Stimulated activated CD4-positive, alpha-beta T cell treated with anti-CD3 and anti-CD28 coated beads, Interleukin-2, amount 100 ng/mL, for 48 hours (primary cell): Measurements from ENCODE around the gene PRKG1.
"Not testable (repeated sequence)": the region's sequence is repeated elsewhere in the genome, so short reads cannot be mapped to it uniquely, and the experiment has no call there.

Experiments used
- DNase-seq, 2 donors: peaks; one replicate each; pipeline ENCODE4 v3.0.0-alpha.2; 2020

PRKG1 gene

GRCh38 chr10:51342381-51342780, 268.1 kb downstream of the PRKG1 start:
- DNase-seq, result no peak

DNA sequence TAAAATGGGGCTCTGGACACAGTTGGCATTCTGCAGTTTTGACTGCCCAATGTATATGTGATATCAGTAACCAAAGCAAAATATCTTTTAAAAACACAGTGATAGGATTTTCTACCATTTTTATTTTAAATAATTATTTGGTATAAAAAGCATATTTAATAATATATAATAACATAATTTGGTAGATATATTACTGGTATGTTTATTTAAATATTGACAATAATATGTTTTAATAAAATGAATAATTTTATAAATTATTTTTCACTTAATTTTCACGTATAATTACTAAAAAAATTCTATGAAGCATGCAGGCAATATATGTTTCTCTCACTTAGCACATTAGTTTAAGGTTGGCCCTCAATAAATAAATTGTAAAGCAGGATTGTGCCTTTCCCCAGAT, 269.1 kb downstream of the PRKG1 start:
- no peak for DNase-seq

GRCh38 chr10:51344371-51344770, 270.1 kb downstream of the PRKG1 start:
- no peak for DNase-seq

DNA sequence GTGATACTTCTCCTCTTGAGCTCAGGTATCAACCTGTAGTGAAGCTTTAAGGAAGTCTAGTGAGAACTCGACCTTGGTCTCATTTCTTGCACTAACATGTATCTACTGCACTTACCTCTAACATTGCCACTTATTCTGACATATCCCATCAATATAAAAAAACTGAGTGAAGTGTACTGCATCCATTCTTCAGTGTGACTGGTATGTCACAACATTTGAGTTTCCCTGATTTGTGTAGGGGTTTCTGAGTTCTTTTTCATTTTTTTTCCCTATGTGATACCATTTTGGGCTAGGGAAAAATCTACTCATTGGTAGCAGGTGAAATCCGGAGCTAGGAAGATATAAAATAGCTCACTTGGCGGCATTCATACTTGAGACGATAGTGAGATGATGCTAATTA, 274.3 kb downstream of the PRKG1 start:
- DNase-seq, result no peak

- DNase-seq, result no peak
These were observed 282.9 kb downstream of the PRKG1 start for GRCh38 chr10:51357170-51357569.

DNA sequence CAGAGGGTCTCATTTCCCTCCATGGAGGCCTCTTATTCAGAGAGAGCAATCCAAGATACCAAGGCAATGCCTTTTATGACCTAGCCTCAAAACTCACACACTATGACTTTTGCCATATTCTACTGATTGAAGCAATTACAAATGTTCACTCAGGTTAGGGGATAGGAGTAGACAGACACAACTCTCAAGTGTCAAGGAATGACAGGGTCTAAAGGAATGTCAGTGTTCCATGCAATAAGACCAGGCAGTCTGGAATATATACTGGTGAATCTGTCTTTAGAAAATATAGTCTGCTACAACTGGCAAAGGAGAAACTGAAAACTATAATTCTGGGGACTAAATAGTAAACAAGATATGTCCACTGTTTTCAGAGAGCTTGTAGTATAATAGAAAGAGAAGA, 283.9 kb downstream of the PRKG1 start:
- no peak for DNase-seq

GRCh38 chr10:51363415-51363814, 289.1 kb downstream of the PRKG1 start:
- no peak for DNase-seq

DNA sequence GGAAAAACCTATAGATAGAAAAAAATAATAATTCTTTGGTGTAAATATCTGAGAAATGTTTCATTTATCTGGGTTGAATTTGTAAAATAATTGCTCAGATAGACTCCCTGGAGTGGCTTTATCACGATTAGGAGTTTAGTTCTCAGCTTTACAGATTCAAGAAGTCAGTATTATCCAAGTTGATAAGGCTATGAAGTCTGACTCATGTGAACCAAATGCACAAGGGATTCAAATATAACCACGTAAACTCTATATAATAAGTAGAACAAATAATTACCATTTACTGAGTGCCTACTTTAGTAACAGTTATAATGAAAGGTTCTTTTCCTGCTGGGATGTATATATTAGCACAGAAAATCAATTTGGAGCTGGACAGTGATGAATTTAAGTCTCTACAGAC, 290.4 kb downstream of the PRKG1 start:
- no peak for DNase-seq

- no peak for DNase-seq
These were observed 291.8 kb downstream of the PRKG1 start for GRCh38 chr10:51366044-51366443.

DNA sequence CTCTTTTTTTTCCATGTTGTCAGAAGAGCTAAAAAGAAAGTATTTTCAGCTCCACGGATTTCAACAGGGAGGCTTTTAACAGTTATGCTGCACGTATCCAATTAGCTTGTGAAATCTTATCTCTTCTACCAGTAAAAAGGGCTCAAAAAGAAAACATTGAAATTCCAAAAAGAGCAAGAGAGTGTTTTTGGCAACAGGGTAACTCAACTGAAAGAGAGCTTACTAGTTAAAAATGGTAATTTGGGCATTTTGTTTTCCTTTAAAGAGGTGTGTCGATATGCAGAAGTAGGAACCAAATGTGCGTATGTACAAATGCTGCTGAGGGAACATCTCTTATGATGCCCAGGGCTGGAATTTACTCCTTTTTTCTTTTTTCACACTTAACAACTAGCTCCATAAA, 292.8 kb downstream of the PRKG1 start:
- DNase-seq, result no peak

DNA sequence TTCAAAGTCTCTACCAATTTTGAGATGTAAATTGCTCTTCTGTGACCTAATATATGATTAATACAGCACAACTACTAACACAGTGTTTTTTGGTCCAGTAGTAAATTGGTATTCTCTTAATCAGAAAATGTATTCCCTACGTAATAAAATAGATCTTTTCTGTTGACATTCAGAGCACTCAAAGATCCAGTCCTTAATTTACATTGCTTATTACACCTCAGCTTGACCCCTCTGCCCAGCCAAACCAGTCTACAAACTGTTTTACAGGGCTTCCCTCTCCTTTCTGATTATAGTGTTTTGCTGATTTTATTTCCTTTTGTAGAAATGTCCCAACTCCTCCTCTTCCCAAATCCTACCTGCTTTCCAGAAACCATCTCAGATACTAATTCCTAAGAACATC, 293.4 kb downstream of the PRKG1 start:
- DNase-seq, result no peak

GRCh38 chr10:51368943-51369342, 294.7 kb downstream of the PRKG1 start:
- no peak for DNase-seq

DNA sequence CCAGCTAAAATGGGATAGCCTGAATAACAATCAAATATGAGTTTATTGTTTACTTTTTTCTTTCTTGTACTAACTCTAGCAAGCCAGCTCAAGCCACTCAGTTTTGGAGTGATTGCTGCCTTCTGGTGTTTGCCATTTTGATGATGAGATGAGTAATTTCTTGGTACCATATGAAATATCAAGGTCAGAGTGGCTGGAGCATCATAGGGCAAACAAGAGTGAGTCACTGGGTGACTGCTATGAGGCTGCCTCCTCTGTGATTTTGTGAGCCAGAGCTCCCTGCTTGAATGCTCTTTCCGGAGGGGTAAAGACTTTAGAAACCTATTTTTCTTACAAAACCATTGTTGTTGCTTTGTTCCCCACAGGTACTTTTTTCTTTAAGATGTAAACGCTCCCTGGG, 295.6 kb downstream of the PRKG1 start:
- DNase-seq, result no peak

DNA sequence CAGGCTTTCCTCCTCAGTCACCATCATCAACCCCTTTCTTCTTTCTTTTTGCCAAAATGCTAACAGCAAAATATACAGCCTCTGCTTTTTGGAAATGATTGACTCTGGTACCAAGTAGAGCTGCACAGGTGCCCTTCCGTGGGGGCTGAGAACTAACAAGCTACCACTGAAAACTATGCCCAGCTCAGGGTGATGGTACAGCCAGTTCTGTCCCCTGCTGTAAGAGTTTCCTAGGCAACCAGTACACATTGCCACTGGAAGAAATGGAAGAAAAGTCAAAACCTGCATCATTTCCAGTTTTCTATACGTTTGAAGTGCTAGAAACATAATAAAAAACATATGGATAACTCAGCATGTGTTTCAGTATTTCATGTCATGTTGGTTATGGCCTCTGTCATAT, 297.5 kb downstream of the PRKG1 start:
- no peak for DNase-seq

DNA sequence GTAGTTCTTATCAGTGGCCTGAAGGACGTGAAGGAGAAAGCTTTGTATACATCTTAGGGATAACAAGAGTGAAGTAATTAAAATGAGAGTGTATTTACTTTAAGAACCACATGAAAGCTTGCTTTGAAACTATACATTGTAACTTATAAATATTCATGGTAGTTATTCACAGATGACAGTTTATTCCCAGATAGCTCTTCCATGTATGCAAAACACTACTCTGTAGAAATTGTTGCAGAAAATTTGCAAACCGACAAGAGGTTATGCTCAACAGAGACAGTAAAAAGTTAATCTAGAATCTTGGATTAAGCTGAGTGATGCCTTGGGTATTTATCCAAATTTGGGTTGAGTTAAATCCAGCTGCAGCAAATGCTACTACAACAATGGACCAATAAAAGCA, 301.5 kb downstream of the PRKG1 start:
- DNase-seq, result no peak

DNA sequence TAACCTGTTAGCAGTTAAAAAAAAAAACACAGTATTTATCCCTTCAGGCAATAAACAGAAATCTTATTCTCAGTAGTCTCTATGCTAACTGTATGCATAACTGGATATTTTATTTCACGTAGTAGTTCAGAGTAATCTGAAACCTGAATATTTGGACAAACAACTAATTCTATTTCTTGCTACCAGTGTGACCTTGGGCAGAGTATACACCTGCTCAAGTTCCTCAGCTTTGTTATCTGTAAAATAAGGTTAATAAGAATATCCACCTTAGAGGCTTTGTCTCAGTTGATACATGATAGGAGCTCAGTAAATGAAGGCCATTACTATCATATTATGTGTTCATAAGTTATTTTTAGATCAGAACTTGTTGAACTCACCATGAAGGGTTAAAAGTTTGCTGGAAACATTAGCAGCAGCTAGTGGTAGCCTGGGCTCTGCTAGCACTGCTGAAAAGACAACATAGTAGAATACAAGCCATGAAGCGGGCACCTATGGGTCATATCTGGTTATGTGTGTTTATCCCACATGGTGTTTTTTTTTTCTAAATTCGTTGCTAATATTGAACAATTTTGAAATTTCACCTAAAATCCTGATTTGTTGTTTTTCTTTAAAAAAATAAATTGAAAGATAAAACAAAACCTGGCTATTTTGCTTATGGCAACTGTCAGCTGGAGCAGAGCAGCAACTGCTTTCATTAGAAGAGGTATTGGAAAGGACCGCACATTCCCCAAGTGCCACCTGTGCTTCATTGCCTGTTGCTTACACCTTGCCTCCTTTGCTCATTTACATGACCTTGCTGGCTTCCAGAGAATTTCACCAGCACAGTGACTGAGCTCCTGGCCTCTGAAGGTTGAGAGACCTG, 303.0 kb downstream of the PRKG1 start:
- DNase-seq, result no peak

- no peak for DNase-seq
These were observed 303.8 kb downstream of the PRKG1 start for GRCh38 chr10:51377932-51378599.

DNA sequence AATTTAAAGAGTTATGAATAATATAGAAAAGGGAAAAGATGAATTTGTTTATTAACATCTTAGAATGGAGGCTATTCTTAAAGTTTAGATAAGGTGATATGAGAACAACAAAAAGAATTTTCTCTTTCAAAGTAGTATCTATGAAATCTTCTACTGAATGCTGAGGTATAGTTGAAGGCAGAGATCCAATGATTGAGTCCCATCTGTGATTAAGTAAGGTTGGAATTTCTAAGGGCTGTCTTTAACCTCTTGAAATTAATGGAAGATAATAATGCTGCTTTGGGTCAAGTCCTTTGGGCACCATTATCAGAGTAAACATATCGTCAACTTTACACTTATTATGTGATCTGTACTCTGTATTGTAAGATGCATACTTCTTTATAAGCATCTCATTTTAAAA, 307.9 kb downstream of the PRKG1 start:
- DNase-seq, result no peak

DNA sequence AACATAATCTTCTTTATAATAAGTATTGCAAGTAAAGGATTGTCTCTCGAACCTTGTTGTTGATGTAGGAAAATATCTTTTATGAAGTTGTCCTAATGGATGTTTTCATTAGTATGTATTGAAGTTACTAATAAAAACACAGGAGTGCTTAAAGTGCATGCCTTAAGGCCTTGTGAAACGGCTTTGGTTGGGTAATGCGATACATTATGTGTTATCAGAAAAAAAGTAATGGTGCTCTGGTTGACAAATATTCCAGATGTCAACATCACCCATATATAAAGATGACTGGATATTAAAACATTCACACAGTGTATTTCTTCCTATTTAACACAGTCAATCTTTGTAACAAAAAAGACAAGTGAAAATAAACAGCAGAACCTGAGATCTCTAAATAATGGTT, 310.7 kb downstream of the PRKG1 start:
- no peak for DNase-seq

DNA sequence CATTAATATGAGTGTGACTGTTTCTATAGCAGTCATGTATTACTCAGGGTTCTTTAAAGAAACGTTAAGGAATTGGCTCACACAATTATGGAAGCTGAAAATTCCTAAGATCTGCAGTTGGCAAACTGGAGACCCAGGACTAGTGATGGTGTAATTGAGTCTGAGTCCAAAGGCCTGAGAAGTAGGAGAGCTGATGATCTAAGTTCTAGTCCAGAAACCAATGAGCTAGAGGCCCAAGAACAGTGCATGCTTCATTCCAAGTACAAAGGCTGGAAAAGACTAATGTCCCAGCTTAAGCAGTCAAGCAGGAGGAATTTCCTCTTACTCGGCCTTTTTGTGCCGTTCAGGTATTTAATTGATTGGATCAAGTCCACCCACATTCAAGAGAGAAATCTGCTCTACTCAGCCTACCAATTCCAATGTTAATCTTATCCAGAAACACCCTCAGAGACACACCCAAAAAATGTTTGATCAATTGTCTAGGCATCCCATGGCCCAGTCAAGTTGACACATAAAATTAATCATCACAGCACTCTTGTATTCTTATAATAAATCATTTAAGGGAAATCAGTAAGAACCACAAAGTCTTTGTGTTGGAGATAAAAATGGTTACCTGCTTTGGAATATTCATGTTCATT, 312.1 kb downstream of the PRKG1 start:
- no peak for DNase-seq

DNA sequence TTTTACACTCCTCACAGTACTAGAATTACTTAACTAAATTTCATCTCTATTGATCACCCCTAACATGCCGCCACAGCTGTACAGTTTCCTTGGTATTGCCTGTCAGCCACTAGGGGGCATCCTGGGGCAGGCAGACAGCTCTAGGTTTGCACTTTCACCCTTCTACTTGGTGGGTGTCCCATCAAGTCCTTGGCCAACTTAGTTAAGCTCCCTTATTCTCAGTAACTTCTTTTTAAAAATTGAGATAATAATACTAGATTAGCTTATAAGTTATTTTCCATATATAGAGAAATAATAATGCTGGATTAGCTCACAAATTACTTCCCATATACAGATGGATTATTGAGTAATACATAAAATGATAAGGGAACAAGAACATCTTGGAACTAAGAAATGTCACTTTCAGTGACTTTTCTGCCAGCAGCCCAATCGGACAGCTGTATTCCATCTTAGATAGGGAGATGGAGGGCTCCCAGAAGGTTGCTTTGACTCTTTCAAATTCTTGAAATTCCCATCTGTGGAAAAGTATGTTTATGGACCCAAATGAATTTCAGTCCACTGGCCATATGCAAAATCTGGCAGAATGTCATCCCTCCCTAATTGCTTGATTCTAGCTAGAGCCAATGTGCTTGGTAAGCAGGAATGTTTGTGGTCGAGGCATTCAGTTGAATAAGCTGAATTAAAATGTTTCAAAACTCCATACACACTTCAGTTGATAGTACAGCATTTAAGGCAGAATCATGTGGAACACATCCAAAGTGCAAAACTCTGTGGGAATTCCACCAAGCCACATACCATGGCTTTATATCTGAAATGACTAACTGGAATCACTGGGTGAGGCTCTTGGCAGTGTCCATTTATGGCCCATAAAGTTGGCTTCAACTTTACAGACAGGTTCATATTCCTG, 315.4 kb downstream of the PRKG1 start:
- peak; percentile 23 to 43 for DNase-seq

- DNase-seq, result not testable (repeated sequence)
These were observed 318.7 kb downstream of the PRKG1 start for GRCh38 chr10:51393006-51393405.

- DNase-seq, result no peak
These were observed 319.8 kb downstream of the PRKG1 start for GRCh38 chr10:51394039-51394438.
